Measurements from ENCODE around the gene MAPK8.

- no peak for TF ChIP-seq POLR2A (IDR thresholded peaks at IDR 0.05; ENCODE audit: low read depth, low read length)
- no peak for TF ChIP-seq POLR2AphosphoS5 (IDR thresholded peaks at IDR 0.05; ENCODE audit: low read depth, low read length)
Observed at GRCh38 chr10:48302515-48303476, 3.7 kb upstream of the MAPK8 start.
